HG03097 (cell line): ENCODE data around the gene DPYSL5.

Experiments used
- ATAC-seq: cut with Tn5 transposase; IDR thresholded peaks from one replicate; pipeline ENCODE4 v1.9.1; 2021; ENCODE audit not compliant: unreplicated experiment, low FRiP score

The DPYSL5 gene

GRCh38 chr2:26957041-26957440 lies 109.1 kb downstream of the DPYSL5 start:
- ATAC-seq, result no peak

GRCh38 chr2:26957534-26957933 lies 109.6 kb downstream of the DPYSL5 start:
- no peak for ATAC-seq

GRCh38 chr2:26959331-26959730 lies 111.4 kb downstream of the DPYSL5 start:
- ATAC-seq, result no peak

DNA sequence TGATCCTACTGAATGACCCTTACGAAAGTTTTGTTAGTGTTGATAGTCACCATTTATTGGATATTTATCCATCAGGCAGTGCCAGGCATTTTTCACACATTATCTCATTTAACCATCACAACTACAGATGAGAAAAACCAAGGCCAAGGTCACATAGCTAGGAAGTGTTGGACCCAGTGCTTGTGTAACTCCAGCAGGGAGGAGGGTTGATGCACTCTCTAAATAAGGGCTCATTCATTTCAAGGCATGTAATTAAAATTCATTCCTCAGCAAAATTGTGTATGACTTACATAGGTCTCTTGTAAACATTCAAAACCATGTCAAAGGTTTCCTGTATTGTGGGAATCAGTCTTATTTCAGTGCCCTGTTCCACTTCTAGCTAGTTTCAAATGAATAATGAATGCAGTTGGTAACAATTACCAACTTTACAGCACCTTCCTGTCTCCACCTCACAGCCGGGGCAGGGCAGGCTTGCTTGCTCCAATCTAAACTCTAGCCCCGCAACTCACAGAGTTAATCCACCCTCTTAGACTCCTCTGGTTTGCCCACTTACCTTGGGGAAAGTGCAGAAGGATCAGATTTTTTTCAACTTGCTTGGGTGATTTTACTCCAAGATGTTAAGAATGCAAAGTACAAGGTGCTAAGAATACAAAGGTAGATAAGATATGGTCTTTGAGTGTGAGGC lies 116.7 kb downstream of the DPYSL5 start:
- no peak for ATAC-seq

GRCh38 chr2:26968001-26968400 lies 120.1 kb downstream of the DPYSL5 start:
- ATAC-seq, result no peak

GRCh38 chr2:26969077-26969844 lies 121.3 kb downstream of the DPYSL5 start:
- no peak for ATAC-seq

DNA sequence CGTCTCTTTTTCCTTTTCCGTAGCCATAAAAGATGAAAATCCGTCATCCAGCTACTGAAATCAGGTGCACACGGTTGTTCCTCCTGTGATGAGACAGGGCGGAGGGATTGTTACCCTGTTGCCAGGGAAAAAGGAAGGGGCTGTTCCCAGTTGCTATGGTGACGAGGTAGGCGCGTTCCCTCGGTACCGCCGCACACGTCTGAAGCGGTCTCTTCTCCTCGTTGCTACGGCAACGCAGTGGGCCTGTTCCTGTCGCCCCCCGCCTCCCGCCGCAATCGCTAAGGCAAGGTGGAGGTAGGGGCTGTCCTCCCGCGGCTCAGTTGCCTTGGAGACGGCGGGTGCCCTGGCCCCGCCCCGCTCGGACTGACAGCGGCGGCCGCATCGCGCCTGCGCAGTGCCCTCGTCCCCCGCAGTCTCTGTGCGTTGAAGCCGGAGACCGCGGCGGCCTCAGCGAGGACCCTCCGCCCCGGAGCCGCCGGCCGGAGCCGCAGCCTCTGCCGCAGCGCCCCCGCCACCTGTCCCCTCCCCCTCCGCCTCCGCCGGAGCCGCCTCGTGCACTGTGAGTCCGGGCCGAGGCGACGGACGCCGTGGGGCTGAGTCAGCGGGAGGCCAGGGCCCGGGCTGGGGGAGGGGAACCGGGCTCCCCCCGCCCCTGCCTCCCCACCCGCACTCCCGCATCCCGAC lies 122.5 kb downstream of the DPYSL5 start, which contains the start of gene MAPRE3:
Gene MAPRE3 (plus strand): TSS at position 394 of the 684 bp plus-strand sequence. CDS start 51,582 bp downstream, outside the sequence.
- ATAC-seq, result no peak

DNA sequence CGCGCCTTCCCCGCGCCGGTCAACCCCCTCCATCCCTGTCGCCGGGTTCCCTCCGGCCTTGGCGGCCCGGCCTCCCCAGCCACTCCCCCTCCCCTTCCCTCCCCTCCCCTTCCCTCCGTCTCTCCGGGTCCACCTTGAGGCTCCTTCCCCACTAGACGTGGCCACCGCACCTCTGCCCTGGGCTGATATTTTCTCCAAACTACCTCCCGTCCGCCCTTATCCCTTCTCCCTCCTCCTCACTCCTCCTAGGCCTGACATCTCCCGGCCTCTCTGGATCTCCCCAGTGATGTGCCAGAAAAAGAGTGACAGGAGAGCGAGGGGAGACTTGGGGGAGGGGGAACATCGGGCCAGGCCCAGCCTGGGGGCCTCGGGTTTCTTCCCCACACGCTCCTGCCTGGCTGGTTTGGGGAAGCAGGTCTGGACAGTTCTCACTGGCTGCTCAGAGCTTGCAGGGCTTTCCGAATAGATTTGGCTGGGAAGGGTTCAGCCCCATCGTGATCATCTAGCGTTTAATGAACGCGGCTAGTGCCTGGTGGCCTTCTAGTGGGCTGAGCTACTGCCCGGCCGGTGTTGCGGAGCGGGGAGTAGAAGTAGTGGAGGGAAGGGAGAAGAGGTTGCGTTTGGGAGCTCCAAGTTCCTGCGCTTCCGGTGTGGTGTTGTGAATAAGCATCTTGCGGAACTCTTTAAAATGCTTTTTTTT lies 123.1 kb downstream of the DPYSL5 start:
- ATAC-seq, result no peak

DNA sequence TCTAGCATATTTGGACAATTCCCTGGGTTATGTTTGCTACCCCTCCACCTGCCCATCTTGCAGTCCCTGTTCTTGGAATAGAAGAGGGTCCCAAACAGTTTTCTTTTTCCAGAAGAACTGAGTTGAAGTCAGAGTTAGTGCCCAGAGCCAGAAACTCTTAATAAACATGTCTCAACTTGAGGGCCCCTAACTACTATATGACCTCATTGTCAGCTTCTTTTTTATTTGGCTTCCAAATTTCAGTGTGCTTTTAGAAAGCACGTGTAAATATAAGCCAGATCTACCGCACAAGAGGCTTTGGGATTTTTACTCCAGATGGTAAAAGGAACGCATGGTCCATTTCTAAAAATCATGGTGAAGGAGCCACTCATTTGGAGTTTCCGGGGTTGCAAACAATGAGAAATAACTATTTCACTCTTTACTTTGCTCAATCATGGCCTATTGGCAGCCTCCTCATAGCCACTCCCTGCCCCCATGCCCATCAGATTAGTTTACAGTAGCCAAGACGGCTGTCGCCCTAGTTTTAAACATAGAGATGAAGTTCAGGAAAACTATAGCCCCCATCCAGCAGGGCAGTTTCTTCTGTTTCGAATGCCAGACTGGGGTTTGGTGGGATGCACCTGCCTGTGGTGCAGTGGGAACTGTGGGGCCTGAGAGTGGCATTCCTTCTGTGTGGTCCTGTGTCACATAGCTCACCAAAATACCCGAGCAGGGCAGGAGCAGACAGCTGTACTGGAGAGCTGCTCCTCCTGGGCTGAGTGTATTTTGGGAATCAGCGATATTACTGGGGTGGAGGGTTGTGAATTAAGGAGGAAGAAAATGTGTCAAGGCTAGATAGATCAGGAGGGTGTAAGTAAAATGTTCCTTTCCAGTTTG lies 124.2 kb downstream of the DPYSL5 start:
- ATAC-seq, result no peak

DNA sequence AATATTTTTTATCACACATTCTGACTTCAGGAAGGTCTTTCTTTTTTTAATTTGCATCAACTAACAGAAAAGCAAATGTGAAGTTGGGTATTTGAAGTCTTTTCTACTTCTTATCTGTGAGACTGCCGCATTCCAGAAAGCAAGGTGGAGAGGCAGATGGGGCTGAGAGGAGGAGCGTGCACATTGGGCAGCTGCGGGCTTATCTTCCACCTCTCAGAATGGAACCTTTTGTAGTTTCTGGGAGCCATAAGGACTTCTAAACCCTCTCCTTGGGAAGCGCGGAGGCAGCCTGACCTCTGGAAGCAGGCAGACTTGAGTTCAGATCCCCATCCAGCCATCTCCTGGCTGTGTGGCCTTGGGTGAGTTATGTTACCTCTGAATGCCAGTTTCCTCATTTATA lies 126.4 kb downstream of the DPYSL5 start:
- no peak for ATAC-seq

DNA sequence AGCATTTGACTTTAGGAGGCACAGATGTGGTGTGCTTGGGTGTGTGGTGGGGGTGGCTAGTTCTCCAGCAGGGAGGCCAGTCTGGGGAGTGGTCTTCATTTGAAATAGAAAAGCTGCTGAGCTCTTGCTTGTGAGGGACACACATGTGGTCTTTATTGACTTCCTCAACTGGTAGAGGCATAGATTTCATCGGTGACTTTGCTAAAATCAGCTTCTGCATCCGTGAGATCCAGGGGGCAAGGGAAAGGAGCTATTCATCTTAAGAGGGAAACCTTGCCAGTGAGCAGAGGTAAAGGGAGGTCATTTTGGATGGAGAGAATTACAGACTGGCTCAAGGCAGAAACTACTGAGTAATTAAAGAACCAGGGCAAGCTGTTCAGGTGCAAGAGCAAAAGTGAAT lies 127.2 kb downstream of the DPYSL5 start:
- no peak for ATAC-seq

- ATAC-seq, result no peak
Observed at GRCh38 chr2:26975656-26976055, 127.7 kb downstream of the DPYSL5 start.

DNA sequence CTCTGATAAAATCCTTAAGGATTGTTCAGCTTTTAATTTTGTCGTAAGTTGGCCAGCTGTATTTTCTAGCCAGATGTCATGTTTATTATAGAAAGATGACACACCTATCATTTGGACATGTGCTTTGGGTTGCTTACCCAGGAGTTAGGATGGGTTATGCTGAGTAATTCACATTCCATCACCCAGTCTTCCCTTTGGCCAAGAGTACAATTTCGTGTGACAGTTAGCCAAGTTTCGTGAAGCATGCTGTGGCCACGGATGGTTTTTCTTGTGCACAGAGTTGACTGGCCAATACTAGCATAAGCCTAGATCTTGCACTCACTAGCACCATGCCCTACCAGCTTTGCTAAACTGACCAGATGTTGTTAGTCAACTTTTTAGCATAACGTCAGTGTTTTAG lies 128.3 kb downstream of the DPYSL5 start:
- ATAC-seq, result no peak

GRCh38 chr2:26977012-26977411 lies 129.1 kb downstream of the DPYSL5 start:
- no peak for ATAC-seq

GRCh38 chr2:26978061-26978596 lies 130.2 kb downstream of the DPYSL5 start:
- ATAC-seq, result no peak

- no peak for ATAC-seq
Observed at GRCh38 chr2:26979741-26980140, 131.8 kb downstream of the DPYSL5 start.

GRCh38 chr2:26980971-26981370 lies 133.0 kb downstream of the DPYSL5 start:
- ATAC-seq, result no peak

- ATAC-seq, result no peak
Observed at GRCh38 chr2:26982102-26982742, 134.3 kb downstream of the DPYSL5 start.

DNA sequence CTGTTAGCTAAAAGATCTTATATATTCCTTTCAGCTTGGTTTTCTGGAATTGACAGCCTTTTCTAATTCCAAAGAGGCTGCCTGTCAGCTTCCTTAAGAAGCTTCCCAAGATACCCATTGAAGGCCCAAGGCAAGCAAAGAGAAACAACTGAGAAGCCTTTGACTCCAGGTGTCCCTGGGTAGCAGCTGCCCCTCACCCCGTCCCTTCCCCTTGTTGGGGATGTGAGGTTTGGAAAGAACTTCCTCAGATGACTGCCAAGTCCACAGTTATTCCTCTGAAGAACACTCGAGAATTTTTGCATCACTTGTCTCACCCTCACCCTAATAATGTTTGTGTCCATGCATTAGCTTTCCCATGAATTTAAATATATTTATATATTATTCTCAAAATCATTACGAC lies 135.8 kb downstream of the DPYSL5 start:
- no peak for ATAC-seq
